GM18505 (cell line): ENCODE data around the gene SOSTDC1.
"Not testable (repeated sequence)": the region's sequence is repeated elsewhere in the genome, so short reads cannot be mapped to it uniquely, and the experiment has no call there.

ENCODE experiments used
- ATAC-seq: cut with Tn5 transposase; IDR thresholded peaks from one replicate; pipeline ENCODE4 v1.9.1; 2021; ENCODE audit not compliant: unreplicated experiment
- POLR2A ChIP-seq: IDR thresholded peaks from 4 replicates; pipeline ENCODE4 v1.6.1; 2011; ENCODE audit warnings: borderline replicate concordance; ENCODE audit not compliant: insufficient read depth, insufficient read length; ENCODE audit errors: extremely low read depth

SOSTDC1 gene

GRCh38 chr7:16465469-16466361 lies at the start of gene SOSTDC1:
SOSTDC1 (minus strand) TSS chr7:16465738; CDS start chr7:16465668, 70 bp downstream.
- no peak for ATAC-seq
- TF ChIP-seq POLR2A = no peak

DNA sequence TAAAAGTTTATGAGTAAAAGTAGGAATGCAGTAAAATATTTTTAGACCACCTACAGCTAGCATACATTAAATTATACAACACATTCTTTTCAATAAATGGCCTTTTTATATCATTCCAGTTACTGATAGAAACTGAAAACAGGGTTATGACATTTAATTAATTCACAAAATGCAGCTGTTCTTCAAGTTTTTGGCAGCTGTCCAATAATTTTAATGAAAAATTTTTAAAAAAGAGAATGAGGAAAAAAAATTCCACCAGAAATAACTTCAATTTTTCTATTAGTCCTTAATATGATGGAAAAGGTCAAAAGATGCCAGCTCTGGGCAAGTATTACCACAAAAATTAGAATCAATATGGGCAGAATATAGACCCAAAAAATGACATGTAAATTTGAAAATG lies 49.2 kb upstream of the SOSTDC1 start:
- ATAC-seq = no peak
- no peak for TF ChIP-seq POLR2A

DNA sequence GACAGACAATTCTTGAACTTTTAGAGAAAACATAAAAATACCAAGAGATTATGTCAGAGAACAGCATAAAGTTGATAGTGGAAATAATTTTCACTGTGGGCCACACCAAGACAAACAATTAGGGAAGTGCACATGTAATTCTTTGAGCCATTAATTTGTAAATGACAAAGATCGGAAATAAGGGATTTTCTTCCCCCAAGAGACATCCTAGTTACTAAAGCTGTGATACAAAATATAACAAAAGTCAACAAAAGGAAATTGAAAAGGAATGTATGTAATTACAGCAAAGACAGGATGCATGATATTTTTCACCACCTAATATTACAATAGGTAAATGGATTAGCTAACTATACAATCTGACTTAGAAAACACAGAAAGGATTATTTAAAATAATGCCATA lies 48.7 kb upstream of the SOSTDC1 start:
- no peak for ATAC-seq
- no peak for TF ChIP-seq POLR2A

- no peak for TF ChIP-seq POLR2A
- no peak for ATAC-seq
Measured at GRCh38 chr7:16512097-16512496, 46.6 kb upstream of the SOSTDC1 start.

DNA sequence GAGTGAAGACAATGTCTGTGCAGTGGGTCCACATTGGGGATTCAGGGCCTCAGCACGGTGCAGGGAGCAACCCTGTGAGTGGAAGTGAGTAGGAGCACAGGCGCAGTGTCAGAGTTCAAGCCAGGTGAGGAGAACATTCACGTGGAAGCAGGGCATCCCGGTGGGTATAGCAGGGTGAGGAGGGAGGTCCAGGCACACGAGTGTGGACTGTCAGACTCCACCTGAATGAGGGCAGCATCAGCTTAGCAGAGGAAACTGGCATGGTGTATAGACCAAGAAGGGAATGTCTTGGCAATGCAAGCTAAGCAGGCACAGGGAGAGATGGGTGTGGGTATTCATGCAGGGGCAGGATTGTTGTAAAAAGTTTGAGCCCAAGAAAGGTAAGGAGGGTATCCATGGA lies 45.8 kb upstream of the SOSTDC1 start:
- no peak for TF ChIP-seq POLR2A
- no peak for ATAC-seq

DNA sequence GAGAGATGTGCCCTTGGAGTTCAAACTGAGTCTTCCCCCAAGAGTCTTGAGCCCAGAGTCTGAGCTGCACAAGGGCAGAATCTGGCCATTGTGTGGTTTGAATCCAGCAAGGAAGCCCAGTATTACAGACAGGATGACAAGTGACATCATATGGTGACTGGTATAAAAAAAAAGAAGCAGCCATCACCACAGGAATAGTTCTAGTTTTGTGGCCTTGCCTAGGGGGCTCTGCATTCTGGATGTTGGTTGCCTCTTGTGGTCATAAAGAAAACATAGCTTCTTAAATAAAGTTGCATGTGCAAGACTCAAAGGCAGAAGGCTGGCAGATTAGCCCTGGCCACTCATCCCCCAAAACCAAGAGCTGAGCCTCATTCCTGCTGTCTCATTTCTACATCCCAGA lies 44.3 kb upstream of the SOSTDC1 start:
- no peak for ATAC-seq
- no peak for TF ChIP-seq POLR2A

DNA sequence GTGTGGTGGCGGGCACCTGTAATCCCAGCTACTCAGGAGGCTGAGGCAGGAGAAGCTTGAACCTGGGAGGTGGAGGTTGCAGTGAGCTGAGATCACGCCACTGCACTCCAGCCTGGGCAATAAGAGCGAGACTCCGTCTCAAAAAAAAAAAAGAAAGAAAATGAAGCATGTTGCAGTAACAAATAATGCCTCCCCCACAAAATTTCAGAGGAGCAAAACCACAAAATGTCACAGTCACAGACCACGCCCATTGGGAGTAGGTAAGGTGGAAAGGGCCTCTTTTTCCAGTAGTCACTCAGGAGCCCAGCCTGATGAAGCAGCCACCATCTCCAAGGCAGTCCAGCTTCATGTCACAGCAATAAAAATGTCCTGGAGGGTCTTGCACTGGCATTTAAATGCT lies 40.9 kb upstream of the SOSTDC1 start:
- not testable (repeated sequence) for ATAC-seq

- no peak for ATAC-seq
- TF ChIP-seq POLR2A = no peak
Measured at GRCh38 chr7:16504019-16504418, 38.5 kb upstream of the SOSTDC1 start.

- no peak for ATAC-seq
- TF ChIP-seq POLR2A = no peak
Measured at GRCh38 chr7:16502303-16502702, 36.8 kb upstream of the SOSTDC1 start.

GRCh38 chr7:16498122-16498521 lies 32.6 kb upstream of the SOSTDC1 start:
- TF ChIP-seq POLR2A = no peak
- ATAC-seq = no peak

DNA sequence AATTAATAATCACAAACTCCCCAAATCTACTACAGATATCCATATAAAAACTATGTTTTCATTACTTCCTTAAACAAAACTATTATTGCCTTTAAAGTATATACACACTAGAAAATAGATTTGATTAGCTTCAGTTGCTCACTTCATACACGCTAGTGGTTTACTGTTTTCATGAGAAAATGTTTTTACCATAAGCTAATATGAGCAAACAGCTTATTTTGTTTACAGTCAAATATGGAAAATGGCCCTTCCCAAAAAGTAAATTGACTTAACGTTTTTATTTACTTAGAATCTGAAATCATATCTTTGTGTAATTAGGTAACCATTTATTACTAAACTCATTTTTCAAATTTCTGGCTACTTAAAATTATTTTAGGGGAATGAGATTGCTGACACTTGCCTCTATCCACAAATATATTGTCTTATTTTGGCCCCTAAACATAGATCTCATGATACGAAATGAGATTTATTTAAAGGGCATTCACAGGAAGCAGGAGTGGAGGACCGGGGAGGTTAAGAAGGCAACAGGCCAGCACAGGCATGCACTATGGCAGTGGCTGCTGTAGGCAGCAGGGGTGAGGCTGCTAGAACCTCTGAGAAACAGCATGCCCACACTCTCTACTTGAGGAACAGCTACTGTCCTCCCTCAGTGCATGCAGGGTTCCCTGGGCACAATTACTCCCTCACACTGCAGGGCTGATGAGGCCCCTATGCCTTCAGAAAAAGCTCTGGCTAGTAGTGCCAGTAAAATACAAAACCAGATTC lies 29.6 kb upstream of the SOSTDC1 start:
- no peak for TF ChIP-seq POLR2A
- no peak for ATAC-seq

GRCh38 chr7:16494551-16494950 lies 29.0 kb upstream of the SOSTDC1 start:
- ATAC-seq = no peak

DNA sequence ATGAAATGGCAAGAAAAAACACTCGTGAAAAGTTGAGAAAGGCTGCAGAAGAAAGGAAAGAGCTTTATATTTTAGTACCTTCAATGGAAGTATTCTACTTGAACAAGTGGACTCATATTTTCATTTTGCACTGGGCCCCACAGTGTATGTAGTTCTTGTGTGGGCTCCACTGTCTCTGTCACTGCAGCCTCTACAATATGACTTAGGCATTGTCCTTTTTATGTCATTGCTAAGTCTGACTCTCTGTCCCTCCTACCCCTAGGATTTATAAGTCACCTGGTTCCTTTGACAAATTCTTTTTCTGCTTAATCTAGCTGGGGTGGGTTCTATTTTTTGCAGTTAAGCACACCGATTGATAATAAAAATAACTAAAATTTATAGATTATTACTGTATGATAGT lies 27.7 kb upstream of the SOSTDC1 start:
- no peak for TF ChIP-seq POLR2A
- no peak for ATAC-seq

More at GRCh38 chr7:16494551-16494950, 29.0 kb upstream of the SOSTDC1 start:
- no peak for TF ChIP-seq POLR2A

DNA sequence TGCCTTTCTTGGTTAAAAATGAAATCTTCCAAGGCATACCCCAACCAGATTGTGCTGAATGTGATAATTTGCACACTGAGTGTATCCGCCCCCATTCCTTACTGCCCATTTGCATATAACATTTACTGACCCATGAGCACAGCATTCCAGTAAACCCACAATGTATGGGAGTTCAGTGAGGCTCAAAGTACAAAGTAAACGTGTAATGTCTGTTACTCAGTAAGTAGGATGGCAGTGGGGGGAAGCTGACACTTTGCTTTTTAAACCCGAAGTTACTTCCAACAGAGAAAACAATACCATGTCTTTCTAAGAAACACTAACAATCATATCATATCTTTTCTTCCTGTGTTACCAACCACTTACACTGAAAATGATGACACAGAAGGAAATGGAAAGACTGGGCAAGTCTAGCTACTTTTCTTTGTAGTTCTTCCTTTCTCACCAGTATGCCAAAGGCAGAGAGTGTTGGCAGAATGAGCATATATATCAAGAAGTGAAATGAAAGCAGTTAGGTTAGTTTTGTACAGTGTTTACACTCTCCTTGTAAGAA lies 27.1 kb upstream of the SOSTDC1 start:
- ATAC-seq = no peak
- no peak for TF ChIP-seq POLR2A
